Medulla oblongata (tissue), 1 donor: Measurements from ENCODE around the gene LRRC1.
A peak's percentile ranks its signal among the peaks of the same experiment; 100 is the strongest.
"Not testable (repeated sequence)": the region's sequence is repeated elsewhere in the genome, so short reads cannot be mapped to it uniquely, and the experiment has no call there.

ENCODE experiments used
- DNase-seq: peaks from one replicate; pipeline ENCODE4 v3.0.0-alpha.2; 2015; ENCODE audit errors: extremely low spot score

LRRC1 gene

GRCh38 chr6:53794720-53795339, at the start of gene LRRC1:
LRRC1 (plus strand) TSS chr6:53795005; CDS start chr6:53795257, 252 bp downstream.
- DNase-seq, result peak; percentile 92

GRCh38 chr6:53746442-53747103, 48.2 kb upstream of the LRRC1 start:
- DNase-seq, result no peak

- no peak for DNase-seq
Observed at GRCh38 chr6:53750052-53750650, 44.7 kb upstream of the LRRC1 start.

- no peak for DNase-seq
Observed at GRCh38 chr6:53751417-53751816, 43.4 kb upstream of the LRRC1 start.

- no peak for DNase-seq
Observed at GRCh38 chr6:53752440-53752839, 42.4 kb upstream of the LRRC1 start.

GRCh38 chr6:53752856-53753255, 41.9 kb upstream of the LRRC1 start:
- DNase-seq, result no peak

GRCh38 chr6:53754330-53754729, 40.5 kb upstream of the LRRC1 start:
- no peak for DNase-seq

- DNase-seq, result no peak
Observed at GRCh38 chr6:53756396-53756795, 38.4 kb upstream of the LRRC1 start.

GRCh38 chr6:53758496-53758895, 36.3 kb upstream of the LRRC1 start:
- no peak for DNase-seq

GRCh38 chr6:53761036-53761435, 33.8 kb upstream of the LRRC1 start:
- DNase-seq, result no peak

GRCh38 chr6:53765270-53765669, 29.5 kb upstream of the LRRC1 start:
- no peak for DNase-seq

GRCh38 chr6:53766930-53767329, 27.9 kb upstream of the LRRC1 start:
- DNase-seq, result no peak

- no peak for DNase-seq
Observed at GRCh38 chr6:53767941-53768340, 26.9 kb upstream of the LRRC1 start.

GRCh38 chr6:53768636-53769035, 26.2 kb upstream of the LRRC1 start:
- no peak for DNase-seq

- DNase-seq, result no peak
Observed at GRCh38 chr6:53770780-53771249, 24.0 kb upstream of the LRRC1 start.

- DNase-seq, result no peak
Observed at GRCh38 chr6:53771785-53772624, 22.8 kb upstream of the LRRC1 start.

GRCh38 chr6:53773044-53773696, 21.6 kb upstream of the LRRC1 start:
- no peak for DNase-seq

- not testable (repeated sequence) for DNase-seq
Observed at GRCh38 chr6:53776152-53776551, 18.7 kb upstream of the LRRC1 start.

- DNase-seq, result not testable (repeated sequence)
Observed at GRCh38 chr6:53784991-53785390, 9.8 kb upstream of the LRRC1 start.

GRCh38 chr6:53786832-53787231, 8.0 kb upstream of the LRRC1 start:
- no peak for DNase-seq

GRCh38 chr6:53790886-53791285, 3.9 kb upstream of the LRRC1 start:
- DNase-seq, result no peak

GRCh38 chr6:53792016-53792415, 2.8 kb upstream of the LRRC1 start:
- DNase-seq, result no peak
